Erythroblast (primary cell): ENCODE results near the gene PRR23E.

Experiments used
- GATA1 ChIP-seq: IDR thresholded peaks from 2 replicates; pipeline ENCODE4 v1.6.1; 2011; ENCODE audit warnings: low read depth, mild to moderate bottlenecking, control low read depth, low read length, moderate library complexity
- POLR2A ChIP-seq: IDR thresholded peaks from 2 replicates; pipeline ENCODE4 v1.6.1; 2011; ENCODE audit warnings: mild to moderate bottlenecking, low read length

DNA sequence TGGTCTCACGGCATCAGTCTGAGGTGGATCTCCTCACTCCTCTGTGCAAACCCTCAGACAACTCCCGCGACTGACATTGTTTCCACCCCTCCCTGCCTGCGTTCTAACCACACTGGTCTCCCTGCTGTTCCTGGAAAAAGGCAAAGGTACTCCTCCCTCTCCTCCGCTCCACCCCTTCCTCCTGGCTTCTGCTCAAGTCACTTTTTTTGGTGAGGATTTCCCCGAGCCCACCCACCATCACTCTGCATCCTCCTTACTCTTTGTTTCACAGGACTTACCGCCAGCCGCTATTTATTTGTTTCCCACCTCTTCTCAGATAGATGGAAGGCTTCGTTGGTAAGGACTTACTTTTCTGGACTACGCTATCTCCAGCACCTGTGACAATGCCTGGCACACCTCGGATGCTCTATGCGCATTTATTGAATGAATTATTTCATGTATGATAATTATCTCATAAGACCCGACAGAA is 25.6 kb downstream of the PRR23E start:
- TF ChIP-seq POLR2A = no peak
- no peak for TF ChIP-seq GATA1
